ENCODE data around the gene SEC14L6. TPM values are rescaled to one million over a fixed set of nuclear protein-coding genes. Genes with fewer than 3 reads are reported as not detected.

The SEC14L6 gene
- polyA plus RNA-seq, 1 donor (not counting 4 experiments of a cell fraction or from before 2014, with no cell fraction given), result not detected

DNA sequence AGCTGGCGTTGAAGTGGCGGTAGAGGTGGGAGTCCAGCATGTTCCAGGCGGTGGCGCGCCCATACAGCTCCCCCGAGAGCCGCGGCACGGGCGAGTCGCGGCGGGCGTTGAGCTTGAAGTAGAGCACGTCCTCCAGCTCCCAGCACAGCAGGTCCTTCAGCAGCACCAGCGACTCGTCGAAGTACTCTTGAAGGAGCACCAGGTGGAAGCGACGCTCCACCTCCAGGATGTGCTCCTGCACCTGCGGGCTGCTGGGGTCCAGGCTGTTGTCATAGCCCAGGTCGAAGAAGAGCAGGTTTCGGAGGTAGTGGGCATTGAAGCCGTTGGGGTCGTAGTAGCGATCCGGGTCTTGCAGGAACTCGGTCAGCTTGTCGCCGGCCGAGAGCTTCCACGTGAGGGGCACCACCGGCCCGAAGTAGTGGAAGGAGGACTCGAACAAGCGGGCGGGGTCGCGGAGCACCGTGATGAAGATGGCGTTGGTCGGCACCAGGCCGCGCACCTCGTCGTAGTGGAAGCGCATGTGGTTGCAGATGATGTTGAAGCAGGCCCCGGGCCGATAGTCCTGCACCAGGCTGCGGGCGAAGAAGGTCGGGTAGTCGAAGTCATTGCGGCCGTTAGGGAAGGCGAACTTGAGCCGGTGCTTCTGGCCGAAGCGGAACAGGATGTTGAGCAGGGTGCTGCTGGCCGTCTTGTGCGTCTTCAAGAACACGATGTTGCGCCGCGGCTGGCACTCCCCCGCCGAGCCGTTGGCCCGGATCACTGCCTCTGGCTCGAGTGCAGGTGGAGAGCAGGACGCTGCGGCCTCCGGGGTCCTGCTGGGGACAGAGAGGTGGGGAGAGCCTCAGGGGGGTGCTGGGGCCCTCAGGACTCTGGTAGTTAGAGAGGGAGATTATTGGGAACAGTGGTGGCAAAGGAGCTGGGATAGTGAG lies 9.0 kb upstream of the SEC14L6 start:
- TF ChIP-seq, protein P1, sequence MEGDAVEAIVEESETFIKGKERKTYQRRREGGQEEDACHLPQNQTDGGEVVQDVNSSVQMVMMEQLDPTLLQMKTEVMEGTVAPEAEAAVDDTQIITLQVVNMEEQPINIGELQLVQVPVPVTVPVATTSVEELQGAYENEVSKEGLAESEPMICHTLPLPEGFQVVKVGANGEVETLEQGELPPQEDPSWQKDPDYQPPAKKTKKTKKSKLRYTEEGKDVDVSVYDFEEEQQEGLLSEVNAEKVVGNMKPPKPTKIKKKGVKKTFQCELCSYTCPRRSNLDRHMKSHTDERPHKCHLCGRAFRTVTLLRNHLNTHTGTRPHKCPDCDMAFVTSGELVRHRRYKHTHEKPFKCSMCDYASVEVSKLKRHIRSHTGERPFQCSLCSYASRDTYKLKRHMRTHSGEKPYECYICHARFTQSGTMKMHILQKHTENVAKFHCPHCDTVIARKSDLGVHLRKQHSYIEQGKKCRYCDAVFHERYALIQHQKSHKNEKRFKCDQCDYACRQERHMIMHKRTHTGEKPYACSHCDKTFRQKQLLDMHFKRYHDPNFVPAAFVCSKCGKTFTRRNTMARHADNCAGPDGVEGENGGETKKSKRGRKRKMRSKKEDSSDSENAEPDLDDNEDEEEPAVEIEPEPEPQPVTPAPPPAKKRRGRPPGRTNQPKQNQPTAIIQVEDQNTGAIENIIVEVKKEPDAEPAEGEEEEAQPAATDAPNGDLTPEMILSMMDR (optimal IDR thresholded peaks at IDR 0.05 in 1 of 3, IDR thresholded peaks at IDR 0.05 in 1 of 3, conservative IDR thresholded peaks at IDR 0.05 in 1 of 3; ENCODE audit: extremely low read depth in 1 of 3, insufficient read depth in 2 of 3, low read length in 3 of 3), result peak in 1 of 3 experiments; percentile 15
- no peak for TF ChIP-seq EZH2 (IDR thresholded peaks at IDR 0.05; ENCODE audit: low read length)
- H3K27ac ChIP-seq (ENCODE audit: control insufficient read depth, insufficient read depth, low read length), result no peak overlapping the region
- no peaks in the 10 kb centered on the region for H3K27me3 ChIP-seq (ENCODE audit: control insufficient read depth, extremely low read depth, insufficient read depth, low read length)
- no peaks in the 10 kb centered on the region for H3K4me1 ChIP-seq (ENCODE audit: control insufficient read depth, extremely low read depth, insufficient read depth, low read length)
- H4K20me1 ChIP-seq (ENCODE audit: control insufficient read depth, extremely low read depth, insufficient read depth, low read length), result no peaks in the 10 kb centered on the region
- FAIRE-seq (no peak), DNase-seq (ENCODE audit: low read depth, low spot score) (no peak)
- no peak overlapping the region for H3K4me3 ChIP-seq (ENCODE audit: control insufficient read depth in 2 of 3, extremely low read depth in 1 of 3, insufficient read depth in 2 of 3, low read depth in 1 of 3, low read length in 3 of 3)
- H3K4me2 ChIP-seq (ENCODE audit: control insufficient read depth, extremely low read depth, insufficient read depth, low read depth, low read length), result no peak overlapping the region
- dilution Hi-C loops (cut with MboI; ENCODE audit: extremely low pct_ligation_motif_present, low sequenced_read_pairs), result no loop called here
- no peaks in the 10 kb centered on the region for H3K9me3 ChIP-seq (ENCODE audit: control insufficient read depth, low read depth, low read length)
- H3K36me3 ChIP-seq (ENCODE audit: control insufficient read depth in 2 of 2, extremely low read depth in 1 of 2, insufficient read depth in 2 of 2, low read length in 2 of 2), result no peaks in the 10 kb centered on the region
- no peak overlapping the region for H3K9ac ChIP-seq (ENCODE audit: control insufficient read depth, extremely low read depth, insufficient read depth, low read length)
- H3K9me1 ChIP-seq (ENCODE audit: control insufficient read depth, extremely low read depth, insufficient read depth, low read length), result no peaks in the 10 kb centered on the region
- no peak overlapping the region for H2AFZ ChIP-seq (ENCODE audit: control insufficient read depth, low read length)
- no peaks in the 10 kb centered on the region for H3K79me2 ChIP-seq (ENCODE audit: control insufficient read depth, insufficient read depth, low read length)

DNA sequence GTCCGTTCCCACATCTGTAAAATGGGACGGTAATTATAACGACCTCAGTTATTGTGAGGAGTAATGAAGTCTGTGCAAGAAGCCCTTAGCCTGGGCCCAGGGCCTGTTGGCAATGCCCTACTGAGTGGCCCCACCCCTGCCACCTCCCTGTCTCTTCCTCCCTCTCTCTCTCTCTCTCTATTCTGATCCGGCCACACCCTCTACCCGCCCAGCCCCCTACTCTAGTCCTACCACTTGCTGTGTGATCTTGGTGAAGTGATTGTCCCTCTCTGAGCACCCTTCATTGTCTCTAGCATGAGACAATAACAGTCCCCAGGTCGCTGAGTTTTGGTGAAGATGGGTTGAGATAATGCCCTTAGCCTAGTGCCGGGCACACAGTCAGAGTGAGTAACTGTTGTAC lies 7.4 kb upstream of the SEC14L6 start:
- TF ChIP-seq EZH2 (IDR thresholded peaks at IDR 0.05; ENCODE audit: low read length), result no peak
- TF ChIP-seq, protein P1 (optimal IDR thresholded peaks at IDR 0.05 in 1 of 3, IDR thresholded peaks at IDR 0.05 in 1 of 3, conservative IDR thresholded peaks at IDR 0.05 in 1 of 3; ENCODE audit: extremely low read depth in 1 of 3, insufficient read depth in 2 of 3, low read length in 3 of 3), result no peak
- H3K79me2 ChIP-seq (ENCODE audit: control insufficient read depth, insufficient read depth, low read length), result no peaks in the 10 kb centered on the region
- no peak overlapping the region for H3K9ac ChIP-seq (ENCODE audit: control insufficient read depth, extremely low read depth, insufficient read depth, low read length)
- H3K9me1 ChIP-seq (ENCODE audit: control insufficient read depth, extremely low read depth, insufficient read depth, low read length), result no peaks in the 10 kb centered on the region
- no peak overlapping the region for H2AFZ ChIP-seq (ENCODE audit: control insufficient read depth, low read length)
- DNase-seq (ENCODE audit: low read depth, low spot score) (no peak), FAIRE-seq (no peak)
- H3K4me2 ChIP-seq (ENCODE audit: control insufficient read depth, extremely low read depth, insufficient read depth, low read depth, low read length), result no peak overlapping the region
- no peaks in the 10 kb centered on the region for H3K36me3 ChIP-seq (ENCODE audit: control insufficient read depth in 2 of 2, extremely low read depth in 1 of 2, insufficient read depth in 2 of 2, low read length in 2 of 2)
- no peaks in the 10 kb centered on the region for H3K4me1 ChIP-seq (ENCODE audit: control insufficient read depth, extremely low read depth, insufficient read depth, low read length)
- no peak overlapping the region for H3K27ac ChIP-seq (ENCODE audit: control insufficient read depth, insufficient read depth, low read length)
- H3K9me3 ChIP-seq (ENCODE audit: control insufficient read depth, low read depth, low read length), result no peaks in the 10 kb centered on the region
- dilution Hi-C loops (cut with MboI; ENCODE audit: extremely low pct_ligation_motif_present, low sequenced_read_pairs), result no loop called here
- no peak overlapping the region for H3K4me3 ChIP-seq (ENCODE audit: control insufficient read depth in 2 of 3, extremely low read depth in 1 of 3, insufficient read depth in 2 of 3, low read depth in 1 of 3, low read length in 3 of 3)
- no peaks in the 10 kb centered on the region for H4K20me1 ChIP-seq (ENCODE audit: control insufficient read depth, extremely low read depth, insufficient read depth, low read length)
- no peaks in the 10 kb centered on the region for H3K27me3 ChIP-seq (ENCODE audit: control insufficient read depth, extremely low read depth, insufficient read depth, low read length)
